ENCODE measurements around the gene SIPA1L2. TPM values are rescaled to one million over a fixed set of nuclear protein-coding genes. Genes with fewer than 3 reads are reported as not detected.

The SIPA1L2 gene
- total RNA-seq, 1 donor from 2014 or later = 81.4 TPM

DNA sequence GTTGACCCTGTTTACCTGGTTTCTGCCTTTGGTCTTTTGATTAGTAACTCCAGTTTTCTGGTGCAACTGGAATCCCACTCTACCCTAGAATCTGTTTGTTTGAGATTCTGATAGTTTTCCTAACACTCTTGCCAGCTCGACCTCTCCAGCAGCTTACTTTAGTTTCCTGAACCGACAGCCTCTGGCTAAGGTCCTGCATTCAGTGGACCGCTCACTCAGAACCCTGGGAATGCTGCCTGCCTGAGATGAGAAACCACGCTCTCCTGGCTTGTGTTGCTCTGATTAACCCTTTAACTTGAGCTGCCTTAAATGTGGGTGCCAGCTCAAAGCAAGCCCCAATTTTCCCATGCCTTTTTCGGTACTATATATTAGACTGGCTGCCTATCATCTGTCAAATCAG is 45.3 kb upstream of the SIPA1L2 start:
- no peak overlapping the region for H3K27ac Mint-ChIP-seq
- no peak for DNase-seq (ENCODE audit: low spot score in 2 of 2, unreplicated experiment in 2 of 2)

DNA sequence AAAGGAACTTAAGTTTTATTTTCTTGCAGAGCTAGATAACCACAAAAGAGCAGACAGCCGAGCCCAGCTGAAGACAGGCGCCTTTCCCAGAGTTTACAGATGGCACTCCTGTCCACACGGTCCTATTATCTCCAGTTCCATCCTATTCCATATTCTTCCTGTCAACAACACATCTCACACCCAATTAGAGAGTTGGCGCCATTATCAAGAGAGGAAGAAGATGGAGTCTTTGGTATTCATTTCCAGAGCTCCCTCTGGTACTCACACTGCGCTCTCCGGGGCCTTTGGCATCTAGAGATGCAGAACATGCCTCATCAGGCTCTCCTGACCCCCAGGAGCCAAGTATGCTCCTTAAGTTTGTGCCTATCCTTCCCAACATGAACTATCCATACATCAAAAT is 43.3 kb upstream of the SIPA1L2 start:
- no peaks in the 10 kb centered on the region for H3K36me3 Mint-ChIP-seq

More for the DNA sequence above, 45.3 kb upstream of the SIPA1L2 start:
- Mint-ChIP-seq H3K4me1 (peaks cover 5% of the 10 kb centered on the region), H3K27me3 (ENCODE audit: low read depth) (no peaks in the 10 kb centered on the region), H3K36me3 (no peaks in the 10 kb centered on the region), H3K4me3 (no peak overlapping the region), H3K9me3 (peaks cover 8% of the 10 kb centered on the region)
- TF ChIP-seq, protein P1, sequence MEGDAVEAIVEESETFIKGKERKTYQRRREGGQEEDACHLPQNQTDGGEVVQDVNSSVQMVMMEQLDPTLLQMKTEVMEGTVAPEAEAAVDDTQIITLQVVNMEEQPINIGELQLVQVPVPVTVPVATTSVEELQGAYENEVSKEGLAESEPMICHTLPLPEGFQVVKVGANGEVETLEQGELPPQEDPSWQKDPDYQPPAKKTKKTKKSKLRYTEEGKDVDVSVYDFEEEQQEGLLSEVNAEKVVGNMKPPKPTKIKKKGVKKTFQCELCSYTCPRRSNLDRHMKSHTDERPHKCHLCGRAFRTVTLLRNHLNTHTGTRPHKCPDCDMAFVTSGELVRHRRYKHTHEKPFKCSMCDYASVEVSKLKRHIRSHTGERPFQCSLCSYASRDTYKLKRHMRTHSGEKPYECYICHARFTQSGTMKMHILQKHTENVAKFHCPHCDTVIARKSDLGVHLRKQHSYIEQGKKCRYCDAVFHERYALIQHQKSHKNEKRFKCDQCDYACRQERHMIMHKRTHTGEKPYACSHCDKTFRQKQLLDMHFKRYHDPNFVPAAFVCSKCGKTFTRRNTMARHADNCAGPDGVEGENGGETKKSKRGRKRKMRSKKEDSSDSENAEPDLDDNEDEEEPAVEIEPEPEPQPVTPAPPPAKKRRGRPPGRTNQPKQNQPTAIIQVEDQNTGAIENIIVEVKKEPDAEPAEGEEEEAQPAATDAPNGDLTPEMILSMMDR (IDR thresholded peaks at IDR 0.05; ENCODE audit: unreplicated experiment) = no peak

DNA sequence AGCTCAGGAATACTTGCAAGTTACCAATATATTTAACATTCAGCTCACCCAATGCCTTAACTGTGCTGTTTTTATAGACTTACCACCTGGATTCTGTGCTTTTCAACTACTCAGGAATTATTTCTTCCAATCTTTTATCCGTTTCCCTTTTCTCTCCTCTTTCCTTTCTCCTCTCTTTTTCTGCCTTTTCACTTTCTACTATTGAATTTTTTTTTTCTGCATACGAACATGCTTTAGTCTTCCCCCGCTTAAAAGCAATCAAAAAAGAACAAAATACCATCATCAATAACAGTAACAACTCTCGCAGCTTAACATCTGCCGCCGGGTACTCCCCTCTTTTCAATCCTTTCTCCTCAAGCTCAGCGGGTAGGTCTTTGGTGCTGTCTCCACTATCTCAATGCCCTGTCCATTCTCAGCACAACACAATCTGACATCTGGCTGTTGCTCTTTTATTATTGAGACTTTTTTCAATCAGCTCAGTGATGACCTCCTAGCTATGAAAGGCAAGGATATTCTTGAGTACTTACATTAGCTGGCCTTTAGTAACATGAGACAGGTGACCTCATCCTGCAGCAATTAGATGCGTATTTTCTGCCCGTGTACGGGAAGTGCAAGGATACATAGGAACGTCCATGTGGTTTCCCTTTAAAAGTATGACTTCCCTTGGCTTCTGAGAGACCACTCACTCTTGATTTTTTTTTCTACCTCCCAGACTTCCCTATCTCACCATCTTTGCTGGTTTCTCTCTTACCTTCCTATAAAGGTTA is 40.2 kb upstream of the SIPA1L2 start:
- no peak for DNase-seq (ENCODE audit: low spot score in 2 of 2, unreplicated experiment in 2 of 2)
- TF ChIP-seq, protein P1 (IDR thresholded peaks at IDR 0.05; ENCODE audit: unreplicated experiment) = no peak
- H3K4me1 Mint-ChIP-seq = peaks cover 14% of the 10 kb centered on the region
- H3K36me3 Mint-ChIP-seq = no peaks in the 10 kb centered on the region
- no peak overlapping the region for H3K27ac Mint-ChIP-seq
- no peaks in the 10 kb centered on the region for H3K9me3 Mint-ChIP-seq
- no peak overlapping the region for H3K4me3 Mint-ChIP-seq
- no peaks in the 10 kb centered on the region for H3K27me3 Mint-ChIP-seq (ENCODE audit: low read depth)

More for the DNA sequence above, 43.3 kb upstream of the SIPA1L2 start:
- Mint-ChIP-seq H3K4me1 (peaks cover 9% of the 10 kb centered on the region), H3K9me3 (peaks cover 5% of the 10 kb centered on the region), H3K4me3 (no peak overlapping the region), H3K27me3 (ENCODE audit: low read depth) (no peaks in the 10 kb centered on the region), H3K27ac (no peak overlapping the region)
- TF ChIP-seq, protein P1 (IDR thresholded peaks at IDR 0.05; ENCODE audit: unreplicated experiment) = no peak
- no peak for DNase-seq (ENCODE audit: low spot score in 2 of 2, unreplicated experiment in 2 of 2)

DNA sequence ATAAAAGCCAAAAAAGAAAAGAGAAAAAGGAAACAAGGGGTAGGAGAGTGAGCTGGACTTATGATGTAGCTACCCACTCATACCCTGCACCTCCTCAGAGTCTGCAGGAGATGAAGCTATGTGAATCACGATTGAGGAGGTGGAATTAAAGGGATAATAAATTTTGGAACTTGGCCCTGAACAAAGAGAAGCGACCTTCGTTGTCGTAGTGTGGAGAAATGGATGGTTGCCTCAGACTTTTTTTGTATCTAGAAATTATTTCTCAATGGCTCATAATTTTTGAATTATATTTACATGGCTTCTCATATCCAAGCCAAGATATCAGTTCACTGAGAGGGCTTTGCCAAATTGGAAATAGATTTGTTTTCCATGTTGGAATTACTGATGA is 37.8 kb upstream of the SIPA1L2 start:
- peaks cover 14% of the 10 kb centered on the region for H3K4me1 Mint-ChIP-seq
- DNase-seq (ENCODE audit: low spot score in 2 of 2, unreplicated experiment in 2 of 2) = no peak
- no peaks in the 10 kb centered on the region for H3K27me3 Mint-ChIP-seq (ENCODE audit: low read depth)
- no peaks in the 10 kb centered on the region for H3K36me3 Mint-ChIP-seq
- H3K9me3 Mint-ChIP-seq = no peaks in the 10 kb centered on the region
- H3K4me3 Mint-ChIP-seq = no peak overlapping the region
- TF ChIP-seq, protein P1 (IDR thresholded peaks at IDR 0.05; ENCODE audit: unreplicated experiment) = no peak
- no peak overlapping the region for H3K27ac Mint-ChIP-seq

DNA sequence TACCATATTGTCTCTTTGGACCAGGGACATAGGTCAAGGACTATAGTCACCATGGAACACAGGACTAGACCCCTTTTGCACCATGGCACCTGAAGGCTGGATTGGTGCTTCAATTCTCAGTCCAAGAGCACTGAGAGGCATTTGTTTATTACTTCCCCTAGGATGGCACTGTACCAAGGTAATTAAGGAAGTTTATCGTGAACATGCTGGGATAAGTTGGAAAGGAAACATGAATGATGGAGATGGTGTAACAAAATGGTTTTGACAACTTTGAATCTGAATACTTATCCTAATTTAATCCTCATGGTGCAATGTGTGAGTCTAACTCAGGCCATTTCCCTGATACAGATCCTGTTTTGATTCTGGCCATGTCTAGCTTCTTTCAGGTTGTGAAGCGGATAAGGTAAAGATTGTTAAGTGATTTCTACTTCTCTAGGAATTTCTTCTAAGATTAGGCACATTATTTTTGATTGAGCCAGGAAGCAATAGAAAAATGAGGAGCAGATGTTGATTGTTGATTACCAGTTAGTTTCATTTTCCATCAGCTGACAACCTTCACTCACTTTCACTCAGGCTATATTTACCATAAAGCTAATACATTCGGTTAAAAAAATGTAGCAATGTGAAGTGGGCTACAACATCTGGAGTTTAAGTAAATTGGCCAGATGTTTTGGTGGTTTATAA is 37.3 kb upstream of the SIPA1L2 start:
- DNase-seq (ENCODE audit: low spot score in 2 of 2, unreplicated experiment in 2 of 2) = no peak
- TF ChIP-seq, protein P1 (IDR thresholded peaks at IDR 0.05; ENCODE audit: unreplicated experiment) = no peak
- H3K36me3 Mint-ChIP-seq = no peaks in the 10 kb centered on the region
- no peak overlapping the region for H3K4me3 Mint-ChIP-seq
- H3K27me3 Mint-ChIP-seq (ENCODE audit: low read depth) = no peaks in the 10 kb centered on the region
- peaks cover 14% of the 10 kb centered on the region for H3K4me1 Mint-ChIP-seq
- H3K27ac Mint-ChIP-seq = no peak overlapping the region
- H3K9me3 Mint-ChIP-seq = no peaks in the 10 kb centered on the region

Measured in mesothelial cell of epicardium (in vitro differentiated cells).